ES-I3 (cell line): ENCODE data around the gene MYMK.

Source experiments
- H3K36me3 ChIP-seq: 2 replicates; pipeline ENCODE4 v1.6.1; 2013; ENCODE audit warnings: mild to moderate bottlenecking, low read length, control low read depth, moderate library complexity; ENCODE audit not compliant: insufficient read depth
- H3K4me1 ChIP-seq: 2 replicates; pipeline ENCODE4 v1.6.1; 2013; ENCODE audit warnings: mild to moderate bottlenecking, control low read depth, low read length; ENCODE audit not compliant: insufficient read depth
- H3K9ac ChIP-seq: 2 replicates; pipeline ENCODE4 v1.6.1; 2013; ENCODE audit warnings: low read depth, mild to moderate bottlenecking, low read length, moderate library complexity
- H3K9me3 ChIP-seq: 2 replicates; pipeline ENCODE4 v1.6.1; 2013; ENCODE audit warnings: mild to moderate bottlenecking, low read length, moderate library complexity; ENCODE audit not compliant: control insufficient read depth, insufficient read depth

MYMK gene

DNA sequence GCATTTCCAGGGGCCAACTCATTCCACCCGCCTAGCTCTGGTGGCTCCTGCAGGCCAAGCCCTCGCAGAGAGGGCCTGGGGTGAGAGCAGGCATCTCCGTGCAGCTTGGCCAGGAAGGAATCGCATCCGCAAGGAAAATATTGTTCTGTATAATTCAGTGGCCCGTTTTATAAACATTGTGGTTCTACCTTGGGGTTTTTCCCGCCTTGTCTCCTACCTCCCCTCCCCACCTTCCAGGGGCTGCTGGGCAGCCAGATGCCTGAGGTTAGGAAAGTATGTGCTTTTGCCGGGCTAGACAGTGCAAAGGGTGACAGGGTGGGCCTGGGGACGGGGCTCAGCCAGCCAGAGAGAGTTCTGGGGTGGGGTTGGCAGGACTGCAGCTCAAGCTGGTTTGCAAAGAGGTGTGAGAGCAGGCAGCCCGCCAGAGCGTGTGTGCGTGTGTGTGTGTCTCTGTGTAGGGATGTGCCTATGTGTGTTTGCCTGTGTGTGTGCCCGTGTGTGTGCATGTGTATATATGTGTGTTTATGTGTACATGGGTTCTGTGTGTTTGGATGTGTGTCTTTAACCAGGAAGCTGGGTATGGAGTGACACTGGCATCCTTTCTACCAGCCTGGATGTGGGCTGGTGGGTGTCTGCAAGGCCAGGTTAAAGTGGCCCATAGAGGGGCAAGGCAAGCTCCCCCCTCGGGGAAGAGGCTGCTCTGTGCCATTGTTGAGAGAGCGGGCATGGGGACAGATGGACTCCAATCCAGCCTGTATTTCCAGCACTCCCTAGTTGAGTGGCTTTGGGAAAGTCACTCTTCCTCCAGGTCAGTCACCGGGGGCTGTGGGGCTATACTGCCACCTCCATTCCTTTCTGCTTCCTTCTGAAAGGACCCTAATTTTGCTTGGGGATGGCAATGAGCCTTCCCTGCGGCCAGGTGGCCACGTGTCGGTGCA is 35.2 kb downstream of the MYMK start:
- H3K9me3 ChIP-seq = no peaks in the 10 kb centered on the region
- H3K9ac ChIP-seq = no peak overlapping the region
- no peaks in the 10 kb centered on the region for H3K4me1 ChIP-seq
- no peaks in the 10 kb centered on the region for H3K36me3 ChIP-seq

DNA sequence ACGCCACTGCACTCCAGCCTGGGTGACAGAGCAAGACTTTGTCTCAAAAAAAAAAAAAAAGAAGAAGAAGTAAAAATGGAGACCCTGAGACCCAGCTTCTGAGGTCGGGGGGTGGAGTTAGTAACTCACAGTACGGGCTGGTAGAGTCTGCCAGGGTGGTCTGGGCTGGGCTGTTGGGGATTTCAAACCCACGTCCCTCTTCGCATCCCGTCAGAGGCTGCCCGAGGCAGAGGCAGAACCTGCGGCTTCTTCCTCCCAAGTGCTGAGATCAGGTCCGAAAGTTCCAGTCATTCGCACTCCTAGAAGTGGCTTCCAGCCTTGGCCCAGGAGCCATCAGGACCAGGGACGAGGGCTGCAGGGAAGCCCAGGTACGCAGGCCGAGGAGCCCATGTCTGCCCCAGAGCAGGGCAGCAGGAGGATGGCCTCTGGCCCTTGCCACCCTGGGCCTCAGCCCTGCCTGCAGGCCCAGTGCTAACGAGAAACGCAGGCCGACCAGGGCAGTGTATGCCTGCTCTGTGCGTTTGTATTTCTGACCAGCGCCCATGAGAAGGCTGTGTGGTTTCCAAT is 36.0 kb downstream of the MYMK start:
- H3K9ac ChIP-seq = no peak overlapping the region
- no peaks in the 10 kb centered on the region for H3K36me3 ChIP-seq
- no peaks in the 10 kb centered on the region for H3K4me1 ChIP-seq
- no peaks in the 10 kb centered on the region for H3K9me3 ChIP-seq

DNA sequence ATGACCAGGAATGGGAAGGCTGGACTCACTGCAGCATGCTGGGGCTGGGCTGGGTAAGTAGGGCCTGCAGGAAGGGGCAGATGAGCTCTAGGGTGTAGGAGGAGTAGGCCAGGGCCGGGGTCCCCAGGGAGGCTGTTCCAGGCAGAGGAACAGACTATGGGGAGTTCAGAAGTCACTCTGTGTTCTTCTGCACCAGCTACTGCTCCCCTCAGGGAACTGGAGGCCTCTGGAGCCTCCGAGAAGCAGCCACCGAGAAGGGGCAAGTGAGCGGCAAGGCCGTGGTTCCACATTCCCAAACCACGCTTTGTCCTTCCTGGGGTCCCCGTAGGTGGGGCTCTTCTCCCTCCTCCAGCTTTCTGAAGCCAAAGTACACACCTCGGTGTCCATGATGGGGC is 37.4 kb downstream of the MYMK start:
- Histone ChIP-seq H3K9me3 (no peaks in the 10 kb centered on the region), H3K4me1 (no peaks in the 10 kb centered on the region), H3K36me3 (no peaks in the 10 kb centered on the region), H3K9ac (no peak overlapping the region)

DNA sequence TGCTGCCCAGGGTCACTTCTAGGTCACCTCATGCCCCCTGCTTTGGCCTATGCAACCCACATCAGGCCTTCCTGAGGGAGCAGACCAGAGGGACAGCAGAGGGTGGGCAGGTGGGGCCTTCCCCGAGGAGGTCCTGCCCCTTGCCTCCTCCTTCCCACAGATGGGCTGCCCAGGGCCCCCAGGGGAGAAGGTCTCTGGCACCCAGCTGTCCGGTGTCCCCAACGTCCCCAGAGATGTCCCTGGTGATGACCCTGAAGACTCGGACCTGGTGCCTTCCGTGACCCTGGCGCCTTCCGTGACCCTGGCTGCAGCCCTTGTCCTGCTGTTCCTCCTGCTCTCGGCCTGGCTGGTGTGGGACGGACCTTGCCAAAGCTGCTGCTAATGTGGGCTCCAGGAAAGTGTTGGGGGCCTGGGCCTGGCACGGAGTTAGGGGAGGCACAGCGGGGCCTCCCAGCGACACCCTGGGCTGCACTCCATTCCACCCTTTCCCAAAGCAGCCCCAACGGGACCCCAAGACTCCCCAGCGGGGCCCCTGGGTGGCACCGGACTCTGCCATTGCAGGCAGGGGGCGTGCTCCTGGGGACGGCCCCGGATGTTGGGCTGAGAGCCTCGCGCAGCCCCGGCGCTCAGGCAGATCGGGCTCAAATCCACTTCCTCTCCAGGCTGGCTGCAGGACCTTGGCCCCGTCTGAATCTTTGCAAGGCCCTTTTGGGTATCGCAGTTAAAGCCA is 39.1 kb downstream of the MYMK start:
- Histone ChIP-seq H3K9me3 (no peaks in the 10 kb centered on the region), H3K4me1 (no peaks in the 10 kb centered on the region), H3K36me3 (no peaks in the 10 kb centered on the region), H3K9ac (no peak overlapping the region)

DNA sequence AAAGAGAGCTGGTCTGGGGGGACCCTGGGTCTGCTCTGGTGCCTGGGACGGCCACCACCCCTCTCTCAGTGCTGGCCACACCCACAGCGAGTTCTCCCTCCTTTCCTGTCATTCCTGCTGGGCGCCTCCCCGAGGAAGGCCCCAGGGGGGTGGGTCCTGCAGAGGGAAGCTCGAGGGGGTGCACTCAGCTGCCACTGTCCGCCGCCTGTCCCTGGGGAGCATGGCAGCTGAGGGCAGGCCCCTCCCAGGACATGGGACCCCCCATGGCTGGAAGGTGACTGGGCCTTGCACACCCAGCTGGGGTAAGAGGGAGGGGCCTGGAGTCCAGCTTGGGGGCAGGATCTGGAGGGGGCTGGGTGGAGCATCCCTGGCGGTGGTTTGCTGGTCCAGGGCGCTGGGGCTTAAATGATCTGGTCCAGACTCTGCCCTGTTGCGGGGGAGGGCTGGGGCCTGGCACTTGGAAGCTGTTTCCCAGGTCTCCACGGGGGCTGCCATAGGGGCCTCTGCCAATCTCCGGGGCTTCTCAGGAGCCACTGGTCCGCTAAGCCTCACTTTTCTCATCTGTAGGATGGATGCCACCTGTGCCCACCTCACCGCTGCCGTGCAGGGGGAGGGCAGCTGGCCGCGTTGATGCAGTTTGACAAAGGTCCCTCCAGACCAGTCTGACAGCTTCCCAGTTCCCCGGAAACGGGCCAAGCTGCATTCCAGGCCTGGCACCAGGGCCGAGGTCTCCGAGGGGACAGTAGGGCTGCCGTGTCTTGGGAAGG is 39.9 kb downstream of the MYMK start:
- Histone ChIP-seq H3K36me3 (no peaks in the 10 kb centered on the region), H3K9ac (no peak overlapping the region), H3K9me3 (no peaks in the 10 kb centered on the region), H3K4me1 (no peaks in the 10 kb centered on the region)

DNA sequence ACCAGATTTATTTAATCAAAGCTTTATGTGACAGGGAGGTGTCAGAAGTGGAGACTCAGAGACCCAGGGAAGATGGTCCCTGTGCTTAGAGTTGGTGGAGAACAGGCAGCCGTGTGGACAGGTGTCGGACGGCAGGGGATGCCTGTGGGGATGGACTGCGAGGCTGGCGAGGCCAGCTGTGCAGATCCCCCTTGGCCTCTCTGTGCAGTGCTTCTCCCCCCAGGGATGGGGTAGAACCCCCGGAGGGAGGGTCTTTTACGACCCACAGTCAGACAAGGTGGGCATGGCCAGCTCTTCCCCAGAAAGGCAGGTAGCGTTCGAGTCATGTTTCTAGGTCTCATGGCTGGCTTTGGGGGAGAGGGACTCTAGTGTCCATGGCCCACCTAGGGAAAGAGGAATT is 41.1 kb downstream of the MYMK start:
- Histone ChIP-seq H3K9me3 (no peaks in the 10 kb centered on the region), H3K9ac (no peak overlapping the region), H3K4me1 (no peaks in the 10 kb centered on the region), H3K36me3 (no peaks in the 10 kb centered on the region)

DNA sequence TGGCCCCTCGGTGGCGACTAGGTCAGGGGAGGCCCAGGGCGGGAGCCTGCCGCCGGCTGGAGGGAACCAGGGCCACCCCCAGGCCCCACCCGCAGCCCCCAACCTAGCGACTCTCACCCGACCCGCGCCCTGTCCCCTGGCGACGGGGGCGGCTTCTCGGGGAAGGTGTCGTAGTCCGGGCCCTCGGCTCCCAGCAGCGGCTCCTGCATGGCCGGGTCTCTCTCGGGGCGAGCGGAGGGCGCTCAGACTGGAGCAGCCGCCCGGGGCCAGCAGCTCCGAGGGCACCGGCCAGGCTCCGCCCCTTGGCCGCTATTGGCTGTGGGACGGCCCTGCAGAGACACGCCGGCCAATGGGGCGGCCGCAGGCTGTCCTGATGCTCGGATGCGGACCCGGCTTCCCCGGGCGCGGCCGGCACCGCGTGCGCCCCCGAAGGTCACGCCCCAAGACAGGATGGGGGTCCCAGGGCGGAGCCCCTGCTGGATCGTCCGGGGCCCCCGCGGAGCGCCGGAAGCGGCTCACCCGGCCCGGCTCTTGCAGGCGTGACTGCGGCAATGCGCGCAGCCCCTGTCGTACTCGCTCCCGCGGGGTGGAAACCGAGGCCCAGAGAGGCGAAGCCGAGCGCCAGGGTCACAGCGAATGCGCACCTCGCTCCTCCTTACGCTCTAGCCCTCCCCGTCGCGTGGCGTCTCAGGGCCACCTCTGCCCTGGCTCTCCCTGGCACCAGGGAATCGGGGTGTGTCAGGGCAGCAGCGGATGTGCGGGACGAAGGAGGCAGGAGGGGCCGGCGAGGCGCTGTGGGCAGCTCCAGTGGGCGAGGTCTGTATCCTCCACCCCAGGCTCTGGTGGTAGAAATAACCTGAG is 45.7 kb downstream of the MYMK start, which contains the start of gene SLC2A6:
SLC2A6 (minus strand) TSS at position 249 of the 861 bp plus-strand sequence; CDS start at position 209, 40 bp downstream.
- H3K9me3 ChIP-seq = no peaks in the 10 kb centered on the region
- no peaks in the 10 kb centered on the region for H3K36me3 ChIP-seq
- H3K9ac ChIP-seq = peak within 1 kb of the TSS; percentile 77
- H3K4me1 ChIP-seq = 0 out of 2 replicates have a peak, but pooled peaks cover 4% of the 10 kb centered on the region

DNA sequence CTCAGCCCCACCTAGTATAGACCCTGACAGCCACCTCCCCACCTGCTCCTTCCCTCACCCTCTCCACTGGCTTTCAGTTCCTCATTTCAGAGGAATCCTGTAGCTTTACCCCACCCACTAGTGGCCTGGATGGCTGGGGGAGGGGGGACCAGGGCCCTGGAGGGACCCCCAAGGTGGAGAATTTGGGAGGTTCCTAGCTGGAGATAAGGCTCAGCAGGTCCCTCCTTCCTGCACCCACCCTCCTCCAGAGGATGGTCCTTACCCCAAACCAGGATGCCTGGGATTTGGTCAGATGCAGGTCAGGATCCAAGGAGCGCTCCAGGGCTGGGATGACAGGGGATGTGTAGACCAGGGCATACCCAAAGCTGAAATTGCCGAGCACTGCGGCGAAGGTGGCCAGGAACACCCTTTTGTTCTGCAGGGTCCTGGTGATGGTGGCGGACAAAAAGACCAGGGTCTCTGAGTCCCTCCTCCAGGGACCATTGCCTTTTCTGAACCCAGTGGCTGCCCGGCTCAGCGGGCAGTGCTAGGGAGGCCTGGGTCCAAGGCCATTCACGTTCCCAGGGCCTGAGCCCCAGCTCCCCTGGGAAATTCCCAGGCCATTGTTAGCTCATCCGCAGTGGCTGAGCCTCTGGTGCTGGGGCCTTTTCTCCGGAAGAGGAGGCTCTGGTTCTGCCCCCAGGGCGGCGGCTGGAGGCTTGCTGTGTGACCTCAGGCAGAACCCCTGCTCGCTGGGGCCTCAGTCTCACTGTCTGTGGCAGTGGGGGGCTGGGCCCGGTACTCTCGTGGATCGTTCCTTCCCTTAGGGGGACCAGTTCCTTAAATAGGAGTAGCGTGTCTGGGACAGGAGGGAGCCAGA is 46.5 kb downstream of the MYMK start:
- H3K9me3 ChIP-seq = no peaks in the 10 kb centered on the region
- H3K9ac ChIP-seq = peak overlapping the region; percentile 77
- no peaks in the 10 kb centered on the region for H3K36me3 ChIP-seq
- H3K4me1 ChIP-seq = 0 out of 2 replicates have a peak, but pooled peaks cover 4% of the 10 kb centered on the region

DNA sequence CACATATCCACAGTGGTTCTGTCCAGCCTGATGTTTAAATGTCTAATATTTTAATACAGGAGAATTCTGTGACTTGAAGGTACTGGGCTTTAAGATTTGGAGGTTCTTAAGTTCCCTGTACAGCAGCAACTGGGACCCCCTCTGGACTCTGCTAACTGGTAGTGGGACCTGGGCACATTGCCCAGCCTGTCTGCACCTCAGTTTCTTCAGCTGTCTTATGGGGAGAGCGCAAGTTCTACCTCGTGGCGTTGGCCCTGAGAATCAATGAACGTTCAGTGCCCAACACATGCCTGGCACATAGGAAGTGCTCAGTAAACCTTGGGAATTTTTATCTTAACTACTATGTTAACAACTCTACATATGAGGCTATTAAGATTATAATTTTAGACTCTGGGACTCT is 47.3 kb downstream of the MYMK start:
- Histone ChIP-seq H3K36me3 (no peaks in the 10 kb centered on the region), H3K9me3 (no peaks in the 10 kb centered on the region), H3K4me1 (0 out of 2 replicates have a peak, but pooled peaks cover 4% of the 10 kb centered on the region), H3K9ac (no peak overlapping the region; the same call in 1 of the 2 replicates)

DNA sequence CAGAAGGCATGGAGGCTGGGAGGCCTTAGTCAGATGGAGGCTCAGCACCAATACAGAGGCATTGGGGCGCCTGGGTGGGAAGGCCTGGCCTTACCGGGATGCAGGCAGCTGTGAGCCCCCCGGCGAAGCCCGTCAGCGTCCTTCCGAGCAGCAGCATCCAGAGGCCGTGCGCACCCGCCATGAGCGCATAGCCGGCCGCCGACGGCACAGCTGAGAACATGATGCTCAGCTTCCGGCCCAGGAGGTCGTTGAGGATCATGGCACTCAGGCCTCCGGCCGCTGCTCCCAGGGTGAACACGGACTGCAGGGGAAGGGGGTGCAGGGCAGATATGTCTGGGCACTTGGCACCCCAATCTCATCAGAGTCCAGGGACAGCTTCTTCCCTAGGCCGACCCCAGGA is 47.8 kb downstream of the MYMK start:
- Histone ChIP-seq H3K9ac (no peak overlapping the region), H3K9me3 (no peaks in the 10 kb centered on the region), H3K36me3 (no peaks in the 10 kb centered on the region), H3K4me1 (0 out of 2 replicates have a peak, but pooled peaks cover 4% of the 10 kb centered on the region)

- no peak overlapping the region for H3K9ac ChIP-seq
- no peaks in the 10 kb centered on the region for H3K9me3 ChIP-seq
- 0 out of 2 replicates have a peak, but pooled peaks cover 4% of the 10 kb centered on the region for H3K4me1 ChIP-seq
- no peaks in the 10 kb centered on the region for H3K36me3 ChIP-seq
Measured at GRCh38 chr9:133476036-133476931, 48.5 kb downstream of the MYMK start.
